Tibial nerve (tissue), 4 donors: ENCODE results near the gene OGFOD1. TPM values are rescaled to one million over a fixed set of nuclear protein-coding genes. Genes with fewer than 3 reads are reported as not detected.

ENCODE experiments used
- DNase-seq, 2 donors: peaks; one replicate each; pipeline ENCODE4 v3.0.0-alpha.2; 2019; ENCODE audit warnings: low spot score in 2 of 2
- H3K27ac ChIP-seq, 4 donors: fragments of 200-600 bp; sonication (generic) in 3 of 4; one replicate each; pipeline ENCODE4 v1.5.1; 2017 to 2019; ENCODE audit warnings: mild to moderate bottlenecking in 1 of 4
- H3K27me3 ChIP-seq, 2 donors: fragments of 200-600 bp; sonication (generic) in 1 of 2; one replicate each; pipeline versions ENCODE4 v1.5.1 to v1.6.0; 2017 to 2019
- H3K36me3 ChIP-seq, 3 donors: fragments of 200-600 bp; sonication (generic); one replicate each; pipeline ENCODE4 v1.5.1; 2018 to 2019
- H3K4me1 ChIP-seq, 4 donors: fragments of 200-600 bp; sonication (generic) in 3 of 4; one replicate each; pipeline ENCODE4 v1.5.1; 2017 to 2019
- H3K4me3 ChIP-seq, 4 donors: fragments of 200-600 bp; sonication (generic) in 3 of 4; one replicate each; pipeline ENCODE4 v1.5.1; 2017 to 2019; ENCODE audit warnings: mild to moderate bottlenecking in 1 of 4, moderate library complexity in 1 of 4
- H3K9me3 ChIP-seq, 4 donors: fragments of 200-600 bp; sonication (generic) in 3 of 4; one replicate each; pipeline ENCODE4 v1.5.1; 2017 to 2019
- CTCF ChIP-seq, 5 experiments: fragments of 200-600 bp in 3 of 5; fragments of 450-650 bp in 2 of 5; sonication (generic) in 3 of 5; IDR thresholded peaks; one replicate each; pipeline ENCODE4 v1.5.1; 2016 to 2019; ENCODE audit warnings: antibody characterized with exemption in 5 of 5, mild to moderate bottlenecking in 3 of 5, moderate library complexity in 2 of 5
- EP300 ChIP-seq, 2 donors: sonication (generic); formaldehyde crosslinking; IDR thresholded peaks; one replicate each; pipeline ENCODE4 v1.6.1; 2017; ENCODE audit warnings: antibody characterized with exemption in 2 of 2, mild to moderate bottlenecking in 1 of 2
- POLR2A ChIP-seq, 2 donors: fragments of 450-650 bp; IDR thresholded peaks; one replicate each; pipeline ENCODE4 v1.6.1; 2017; ENCODE audit warnings: antibody characterized with exemption in 2 of 2, mild to moderate bottlenecking in 2 of 2, moderate library complexity in 2 of 2
- WGBS, 2 donors: methylation state at CpG; one replicate each; pipeline ENCODE4 v1.1.5; 2018; 5-methylcytosine and 5-hydroxymethylcytosine counted together
- total RNA-seq, 4 donors: library from RNA; depleted of rRNA; stranded (reverse); fragments of >200 nt; gene quantifications; one replicate each; pipeline ENCODE4 v1.1.0, GENCODE V29; 2016

OGFOD1 gene
- total RNA-seq, 4 donors from 2014 or later: 28.8 to 39.6 (median 35.6) TPM

GRCh38 chr16:56426585-56426984 is 24.8 kb upstream of the OGFOD1 start:
- no peak overlapping the region for H3K4me3 ChIP-seq
- no peak for DNase-seq
- TF ChIP-seq CTCF (IDR thresholded peaks at IDR 0.05): no peak
- TF ChIP-seq EP300 (IDR thresholded peaks at IDR 0.05): no peak
- TF ChIP-seq POLR2A (IDR thresholded peaks at IDR 0.05): no peak
- 89 to 93% methylated on average over 4 of the region's 4 CpGs for WGBS, 2 donors
- peaks cover 0 to 30% (median 19%) of the 10 kb centered on the region in 4 donors for H3K4me1 ChIP-seq
- peak overlapping the region in 2 of 4 donors; percentile 93 to 96 for H3K27ac ChIP-seq
- no peaks in the 10 kb centered on the region for H3K27me3 ChIP-seq
- H3K9me3 ChIP-seq: no peaks in the 10 kb centered on the region
- peaks cover 0 to 15% (median 0%) of the 10 kb centered on the region in 3 donors for H3K36me3 ChIP-seq

GRCh38 chr16:56428091-56428490 is 23.3 kb upstream of the OGFOD1 start:
- TF ChIP-seq EP300 (IDR thresholded peaks at IDR 0.05) (no peak), POLR2A (IDR thresholded peaks at IDR 0.05) (no peak), CTCF (IDR thresholded peaks at IDR 0.05) (no peak)
- H3K36me3 ChIP-seq: peaks cover 0 to 23% (median 0%) of the 10 kb centered on the region in 3 donors
- 62 to 79% methylated on average over 1 of the region's 1 CpG for WGBS, 2 donors
- H3K4me1 ChIP-seq: peaks cover 0 to 15% (median 6%) of the 10 kb centered on the region in 4 donors
- peak overlapping the region in 1 of 4 donors; percentile 41 for H3K27ac ChIP-seq
- no peak for DNase-seq
- no peaks in the 10 kb centered on the region for H3K9me3 ChIP-seq
- no peaks in the 10 kb centered on the region for H3K27me3 ChIP-seq
- no peak overlapping the region for H3K4me3 ChIP-seq

- no peak for TF ChIP-seq POLR2A (IDR thresholded peaks at IDR 0.05)
- no peak for TF ChIP-seq EP300 (IDR thresholded peaks at IDR 0.05)
- no peak for TF ChIP-seq CTCF (IDR thresholded peaks at IDR 0.05)
- H3K4me3 ChIP-seq: no peak overlapping the region
- no peaks in the 10 kb centered on the region for H3K27me3 ChIP-seq
- H3K4me1 ChIP-seq: no peaks in the 10 kb centered on the region
- no peaks in the 10 kb centered on the region for H3K9me3 ChIP-seq
- no peak for DNase-seq
- H3K36me3 ChIP-seq: peaks cover 0 to 71% (median 0%) of the 10 kb centered on the region in 3 donors
- no peak overlapping the region for H3K27ac ChIP-seq
Observed at GRCh38 chr16:56436258-56436657, 15.1 kb upstream of the OGFOD1 start.

- DNase-seq: no peak
- Histone ChIP-seq H3K4me3 (no peak overlapping the region), H3K9me3 (no peaks in the 10 kb centered on the region), H3K27me3 (no peaks in the 10 kb centered on the region), H3K4me1 (no peaks in the 10 kb centered on the region), H3K36me3 (peaks cover 0 to 70% (median 0%) of the 10 kb centered on the region in 3 donors), H3K27ac (no peak overlapping the region)
- TF ChIP-seq CTCF (IDR thresholded peaks at IDR 0.05): no peak
- no peak for TF ChIP-seq POLR2A (IDR thresholded peaks at IDR 0.05)
- no peak for TF ChIP-seq EP300 (IDR thresholded peaks at IDR 0.05)
- WGBS, 2 donors: 94 to 96% methylated on average over 1 of the region's 1 CpG
Observed at GRCh38 chr16:56438038-56438437, 13.3 kb upstream of the OGFOD1 start.

GRCh38 chr16:56447286-56447685 is 4.1 kb upstream of the OGFOD1 start:
- DNase-seq: no peak
- no peaks in the 10 kb centered on the region for H3K9me3 ChIP-seq
- 34 to 59% methylated on average over 2 of the region's 2 CpGs for WGBS, 2 donors
- H3K36me3 ChIP-seq: peaks cover 0 to 44% (median 0%) of the 10 kb centered on the region in 3 donors
- TF ChIP-seq CTCF (IDR thresholded peaks at IDR 0.05): no peak
- no peak for TF ChIP-seq EP300 (IDR thresholded peaks at IDR 0.05)
- no peak for TF ChIP-seq POLR2A (IDR thresholded peaks at IDR 0.05)
- H3K4me1 ChIP-seq: peaks cover 7 to 39% (median 22%) of the 10 kb centered on the region in 4 donors
- H3K27ac ChIP-seq: no peak overlapping the region
- no peak overlapping the region for H3K4me3 ChIP-seq
- H3K27me3 ChIP-seq: no peaks in the 10 kb centered on the region
